DND-41 (cell line): ENCODE measurements around the gene CFAP251.

Source experiments
- ATAC-seq: fragments of 200-7000 bp; cut with Tn5 transposase; 3 replicates; pipeline ENCODE4 v1.9.1; 2021; ENCODE audit warnings: low read depth; ENCODE audit not compliant: insufficient read depth
- DNase-seq: peaks from one replicate; pipeline ENCODE4 v3.0.0-alpha.2; 2020
- H2AFZ ChIP-seq: 2 replicates; pipeline ENCODE4 v1.6.0; 2012; ENCODE audit warnings: low read depth, low read length
- H3K27ac ChIP-seq: 2 replicates; pipeline ENCODE4 v1.5.1; 2012; ENCODE audit warnings: low read length, inconsistent platforms
- H3K27me3 ChIP-seq: fragments of 200-600 bp; sonication (generic); 2 replicates; pipeline ENCODE4 v1.6.0; 2012; ENCODE audit warnings: low read length, mild to moderate bottlenecking, inconsistent platforms; ENCODE audit not compliant: insufficient read depth, poor library complexity
- H3K36me3 ChIP-seq: 2 replicates; pipeline ENCODE4 v1.5.1; 2012; ENCODE audit warnings: low read length, inconsistent platforms; ENCODE audit not compliant: insufficient read depth
- H3K4me1 ChIP-seq: 2 replicates; pipeline ENCODE4 v1.5.1; 2012; ENCODE audit warnings: mild to moderate bottlenecking, low read length; ENCODE audit not compliant: insufficient read depth
- H3K4me2 ChIP-seq: 2 replicates; pipeline ENCODE4 v1.6.0; 2012; ENCODE audit warnings: mild to moderate bottlenecking, moderate library complexity, low read length, inconsistent platforms; ENCODE audit not compliant: insufficient read depth
- H3K4me3 ChIP-seq, 2 experiments: fragments of 200-600 bp in 1 of 2; shearing (Covaris generic) in 1 of 2; 2 replicates each; pipeline ENCODE4 v1.5.1; 2012 to 2016; ENCODE audit warnings: inconsistent platforms in 2 of 2, low read length in 2 of 2, mild to moderate bottlenecking in 2 of 2, low read depth in 1 of 2, moderate library complexity in 1 of 2
- H3K79me2 ChIP-seq: 2 replicates; pipeline ENCODE4 v1.6.0; 2012; ENCODE audit warnings: low read length, inconsistent platforms; ENCODE audit not compliant: insufficient read depth
- H3K9ac ChIP-seq: 2 replicates; pipeline ENCODE4 v1.6.0; 2012; ENCODE audit warnings: low read depth, mild to moderate bottlenecking, inconsistent platforms, low read length, moderate library complexity
- H3K9me3 ChIP-seq: 2 replicates; pipeline ENCODE4 v1.5.1; 2012; ENCODE audit warnings: low read length, moderate library complexity, mild to moderate bottlenecking, inconsistent platforms; ENCODE audit not compliant: insufficient read depth, severe bottlenecking
- H4K20me1 ChIP-seq: 2 replicates; pipeline ENCODE4 v1.6.0; 2012; ENCODE audit warnings: low read length; ENCODE audit not compliant: insufficient read depth
- CTCF ChIP-seq: IDR thresholded peaks from 2 replicates; pipeline ENCODE4 v1.5.1; 2012; ENCODE audit warnings: borderline replicate concordance, low read length, moderate library complexity, mild to moderate bottlenecking; ENCODE audit not compliant: poor library complexity, severe bottlenecking; ENCODE audit errors: extremely low read depth
- EZH2 ChIP-seq: IDR thresholded peaks from 3 replicates; pipeline ENCODE4 v1.6.1; 2012; ENCODE audit warnings: borderline replicate concordance, low read depth, mild to moderate bottlenecking, moderate library complexity, low read length, inconsistent platforms; ENCODE audit not compliant: severe bottlenecking

CFAP251 gene

GRCh38 chr12:122009741-122010140, 91.3 kb downstream of the CFAP251 start:
- Histone ChIP-seq H3K9ac (no peak overlapping the region), H2AFZ (no peak overlapping the region), H4K20me1 (no peaks in the 10 kb centered on the region), H3K27ac (no peak overlapping the region), H3K4me2 (no peak overlapping the region), H3K4me1 (peaks cover 46% of the 10 kb centered on the region), H3K79me2 (no peaks in the 10 kb centered on the region), H3K36me3 (no peaks in the 10 kb centered on the region), H3K4me3 (no peak overlapping the region), H3K27me3 (no peaks in the 10 kb centered on the region), H3K9me3 (no peaks in the 10 kb centered on the region)
- TF ChIP-seq EZH2 (no peak), CTCF (no peak)
- no peak for ATAC-seq
- DNase-seq: no peak

GRCh38 chr12:122012184-122012583, 93.8 kb downstream of the CFAP251 start:
- no peaks in the 10 kb centered on the region for H3K79me2 ChIP-seq
- H3K4me1 ChIP-seq: peaks cover 24% of the 10 kb centered on the region
- peak overlapping the region; percentile 20; the same call in 1 of the 2 replicates for H3K27ac ChIP-seq
- H3K4me2 ChIP-seq: no peak overlapping the region
- ATAC-seq (no peak), DNase-seq (no peak)
- H3K9me3 ChIP-seq: no peaks in the 10 kb centered on the region
- no peak overlapping the region for H2AFZ ChIP-seq
- no peak overlapping the region for H3K4me3 ChIP-seq
- H3K9ac ChIP-seq: no peak overlapping the region
- H3K36me3 ChIP-seq: no peaks in the 10 kb centered on the region
- TF ChIP-seq EZH2: no peak
- TF ChIP-seq CTCF: no peak
- H3K27me3 ChIP-seq: no peaks in the 10 kb centered on the region
- H4K20me1 ChIP-seq: no peaks in the 10 kb centered on the region

DNA sequence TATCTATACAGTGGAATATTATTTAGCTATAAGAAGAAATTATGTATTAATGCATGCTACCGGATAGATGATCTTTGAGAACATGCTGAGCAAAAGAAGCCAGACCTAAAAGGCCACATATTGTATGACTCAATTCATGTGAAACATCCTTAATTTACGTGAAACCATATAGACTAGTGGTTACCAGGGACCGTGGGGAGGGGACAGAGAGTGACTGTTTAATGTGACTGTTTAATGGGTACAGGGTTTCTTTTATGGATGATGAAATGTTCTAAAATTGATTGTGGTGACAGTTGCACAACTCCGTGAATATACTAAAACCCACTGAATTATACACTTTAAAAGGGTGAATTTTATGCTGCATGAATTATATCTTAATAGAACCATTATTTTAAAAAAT, 94.7 kb downstream of the CFAP251 start:
- H3K4me3 ChIP-seq: no peak overlapping the region
- no peak overlapping the region for H2AFZ ChIP-seq
- peaks cover 18% of the 10 kb centered on the region for H3K4me1 ChIP-seq
- no peaks in the 10 kb centered on the region for H4K20me1 ChIP-seq
- no peak for TF ChIP-seq EZH2
- H3K79me2 ChIP-seq: peaks cover 2% of the 10 kb centered on the region; the same call in 1 of the 2 replicates
- no peaks in the 10 kb centered on the region for H3K9me3 ChIP-seq
- no peak overlapping the region for H3K4me2 ChIP-seq
- no peak for DNase-seq
- H3K27ac ChIP-seq: no peak overlapping the region
- no peak overlapping the region for H3K9ac ChIP-seq
- no peaks in the 10 kb centered on the region for H3K36me3 ChIP-seq
- no peak for ATAC-seq
- no peaks in the 10 kb centered on the region for H3K27me3 ChIP-seq

DNA sequence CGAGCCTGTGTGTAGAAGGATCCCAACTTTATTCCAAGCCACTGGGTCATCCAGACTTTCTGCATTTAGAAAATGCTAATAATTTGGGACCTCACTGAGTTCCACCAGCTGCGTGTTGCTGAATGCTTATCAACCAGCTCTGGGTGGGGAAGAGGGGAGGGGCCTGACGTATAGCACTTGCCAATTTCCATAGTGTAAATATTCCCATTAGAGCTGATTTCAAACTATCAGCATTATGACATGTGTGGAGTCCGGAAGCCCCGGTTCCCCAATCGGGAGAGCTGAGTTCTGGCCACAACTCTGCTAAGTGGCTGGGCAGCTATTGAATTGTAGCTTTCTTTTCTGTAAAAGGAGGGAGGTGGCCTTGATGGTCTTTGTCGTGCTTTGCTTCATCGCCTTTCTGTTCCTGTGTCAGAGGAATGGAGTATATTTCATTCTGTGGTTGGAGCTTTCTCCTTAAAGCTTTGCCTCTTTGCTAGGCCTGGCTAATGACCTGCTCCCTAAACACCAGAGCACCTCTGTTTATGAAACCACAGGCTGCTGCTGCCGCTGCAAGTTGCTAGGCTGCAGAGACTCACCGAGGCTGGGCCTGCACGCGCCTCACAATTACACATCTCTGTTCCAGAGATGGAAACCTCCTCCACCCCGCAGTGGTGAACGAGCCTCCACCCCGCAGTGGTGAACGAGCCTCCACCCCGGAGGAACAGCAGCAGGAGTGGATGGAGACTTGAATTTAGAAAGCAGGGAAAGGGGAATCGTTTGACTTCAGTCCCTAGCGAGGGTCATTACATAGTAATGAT, 95.6 kb downstream of the CFAP251 start:
- Histone ChIP-seq H3K27ac (0 out of 2 replicates have a peak overlapping the region, but pooled peaks have one; percentile 48), H3K4me1 (peaks cover 26% of the 10 kb centered on the region), H2AFZ (no peak overlapping the region), H4K20me1 (no peaks in the 10 kb centered on the region), H3K4me2 (no peak overlapping the region), H3K36me3 (no peaks in the 10 kb centered on the region), H3K79me2 (peaks cover 3% of the 10 kb centered on the region; the same call in 1 of the 2 replicates), H3K27me3 (no peaks in the 10 kb centered on the region), H3K9me3 (no peaks in the 10 kb centered on the region), H3K9ac (no peak overlapping the region), H3K4me3 (no peak overlapping the region)
- TF ChIP-seq EZH2: no peak
- TF ChIP-seq CTCF: no peak
- ATAC-seq (peak; percentile 84), DNase-seq (peak; percentile 57)
